HG02678 (cell line): ENCODE results near the gene ARPC1A.
"Not testable (repeated sequence)": the region's sequence is repeated elsewhere in the genome, so short reads cannot be mapped to it uniquely, and the experiment has no call there.

Experiments used
- ATAC-seq: cut with Tn5 transposase; IDR thresholded peaks from one replicate; pipeline ENCODE4 v1.9.1; 2021; ENCODE audit warnings: mild to moderate bottlenecking, moderate library complexity; ENCODE audit not compliant: unreplicated experiment

Gene ARPC1A

GRCh38 chr7:99386584-99387238 is 61.0 kb downstream of the ARPC1A start:
- ATAC-seq, result no peak

DNA sequence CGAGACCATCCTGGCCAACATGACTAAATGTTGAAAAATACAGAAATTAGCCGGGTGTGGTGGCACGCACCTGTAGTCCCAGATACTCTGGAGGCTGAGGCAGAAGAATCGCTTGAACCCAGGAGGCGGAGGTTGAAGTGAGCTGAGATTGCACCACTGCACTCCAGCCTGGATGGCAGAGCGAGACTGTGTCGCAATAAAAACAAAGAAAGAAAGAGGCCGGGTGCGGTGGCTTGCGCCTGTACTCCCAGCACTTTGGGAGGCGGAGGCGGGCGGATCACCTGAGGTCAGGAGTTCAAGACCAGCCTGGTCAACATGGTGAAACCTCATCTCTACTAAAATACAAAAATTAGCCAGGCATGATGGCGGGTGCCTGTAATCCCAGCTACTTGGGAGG is 61.5 kb downstream of the ARPC1A start:
- not testable (repeated sequence) for ATAC-seq

DNA sequence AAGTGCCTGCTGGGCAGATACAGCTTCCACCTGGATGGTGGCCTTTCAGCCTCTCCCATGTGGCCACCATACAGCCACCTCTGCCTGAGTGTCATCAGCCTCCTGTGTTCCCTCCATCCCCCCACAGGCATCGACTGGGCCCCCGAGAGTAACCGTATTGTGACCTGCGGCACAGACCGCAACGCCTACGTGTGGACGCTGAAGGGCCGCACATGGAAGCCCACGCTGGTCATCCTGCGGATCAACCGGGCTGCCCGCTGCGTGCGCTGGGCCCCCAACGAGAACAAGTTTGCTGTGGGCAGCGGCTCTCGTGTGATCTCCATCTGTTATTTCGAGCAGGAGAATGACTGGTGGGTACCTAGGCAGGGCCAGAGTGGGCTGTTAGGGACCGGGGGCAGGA is 62.2 kb downstream of the ARPC1A start:
- ATAC-seq, result no peak

DNA sequence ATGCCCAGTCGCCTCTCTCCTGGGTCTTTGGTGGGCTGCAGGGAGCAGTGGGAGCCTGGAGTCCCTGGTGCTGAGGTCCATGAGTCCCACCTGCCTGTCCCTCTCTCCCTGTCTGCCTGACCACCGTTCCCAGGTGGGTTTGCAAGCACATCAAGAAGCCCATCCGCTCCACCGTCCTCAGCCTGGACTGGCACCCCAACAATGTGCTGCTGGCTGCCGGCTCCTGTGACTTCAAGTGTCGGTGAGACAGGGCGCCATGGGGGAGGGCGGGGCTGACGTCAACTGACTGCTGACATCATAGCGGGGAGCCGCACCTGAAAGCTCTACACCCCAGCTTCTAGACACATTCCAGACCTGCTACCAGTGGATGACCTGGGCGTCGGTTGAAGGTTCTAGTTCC is 64.1 kb downstream of the ARPC1A start:
- ATAC-seq, result no peak

DNA sequence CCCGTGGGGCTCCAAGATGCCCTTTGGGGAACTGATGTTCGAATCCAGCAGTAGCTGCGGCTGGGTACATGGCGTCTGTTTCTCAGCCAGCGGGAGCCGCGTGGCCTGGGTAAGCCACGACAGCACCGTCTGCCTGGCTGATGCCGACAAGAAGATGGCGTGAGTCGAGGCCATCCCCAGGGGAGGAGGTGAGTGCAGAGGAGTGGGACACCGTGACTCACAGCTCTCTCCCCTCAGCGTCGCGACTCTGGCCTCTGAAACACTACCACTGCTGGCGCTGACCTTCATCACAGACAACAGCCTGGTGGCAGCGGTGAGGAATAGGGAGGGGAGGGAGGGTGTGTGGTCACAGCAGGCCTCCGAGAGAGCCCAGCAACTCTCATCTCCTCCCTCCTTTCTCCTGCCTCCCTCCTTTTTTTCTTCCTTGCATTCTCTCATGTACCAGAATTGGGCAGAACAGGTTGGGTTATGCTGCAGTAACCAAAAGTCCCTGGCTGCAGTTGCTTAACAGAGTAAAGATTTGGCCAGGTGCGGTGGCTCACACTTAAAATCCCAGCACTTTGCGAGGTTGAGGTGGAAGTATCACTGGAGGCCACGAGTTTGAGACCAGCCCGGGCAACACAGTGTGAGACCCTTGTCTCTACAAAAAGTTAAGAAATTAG is 65.4 kb downstream of the ARPC1A start:
- ATAC-seq, result no peak

DNA sequence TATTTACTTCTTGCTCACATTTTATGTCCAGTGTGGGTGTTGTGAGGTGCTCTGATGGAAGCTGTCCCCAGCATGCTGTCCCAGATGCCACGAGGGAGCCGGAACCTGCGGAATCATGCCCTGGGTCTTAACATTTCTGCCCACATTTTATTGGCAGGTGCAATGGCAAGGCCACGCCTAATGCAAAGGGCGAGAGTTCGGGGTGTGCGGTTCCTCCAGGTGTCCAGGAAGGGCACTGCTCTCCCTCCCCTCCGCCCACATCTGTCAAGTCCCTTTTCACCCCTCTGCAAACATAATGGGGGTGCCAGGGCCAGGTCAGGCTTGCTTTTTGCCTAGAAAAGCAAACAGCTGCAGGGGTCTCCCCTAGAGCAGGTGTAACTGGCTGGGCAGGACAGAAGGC is 66.3 kb downstream of the ARPC1A start:
- no peak for ATAC-seq

- peak; percentile 57 for ATAC-seq
Observed at GRCh38 chr7:99392659-99393354, 67.1 kb downstream of the ARPC1A start.

GRCh38 chr7:99393355-99394187 is 67.9 kb downstream of the ARPC1A start:
- no peak for ATAC-seq

- ATAC-seq, result no peak
Observed at GRCh38 chr7:99394188-99394502, 68.4 kb downstream of the ARPC1A start.

GRCh38 chr7:99395616-99396327 is 70.1 kb downstream of the ARPC1A start:
- ATAC-seq, result no peak

- ATAC-seq, result no peak
Observed at GRCh38 chr7:99396418-99397296, 71.0 kb downstream of the ARPC1A start.

- ATAC-seq, result no peak
Observed at GRCh38 chr7:99397297-99397983, 71.7 kb downstream of the ARPC1A start.

DNA sequence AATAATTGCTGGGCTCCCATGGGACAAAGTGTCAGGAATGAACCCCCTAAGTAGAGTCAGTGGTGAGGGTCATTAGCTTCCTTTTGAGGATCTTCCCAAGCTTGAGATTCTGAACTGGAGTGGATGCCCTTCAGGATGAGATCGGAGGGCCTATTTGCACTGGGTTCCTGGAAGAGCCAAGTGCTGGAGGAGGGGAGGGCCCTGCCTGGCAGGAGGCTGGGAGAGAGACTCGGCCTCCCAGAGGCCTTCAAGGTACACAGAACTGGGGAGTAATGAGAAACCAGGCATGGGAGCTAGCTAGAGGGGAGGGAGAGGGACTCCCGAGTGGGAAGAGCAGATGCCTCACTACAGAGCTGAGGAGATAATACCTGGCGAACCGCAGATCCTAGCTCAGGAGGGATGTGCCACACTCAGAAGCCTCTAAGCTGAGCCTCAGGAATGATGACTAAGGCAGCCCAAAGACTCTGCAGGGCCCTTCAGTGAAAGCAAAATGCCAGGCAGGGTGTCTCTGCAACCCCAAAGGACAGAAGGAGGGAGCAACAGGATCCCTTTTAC is 73.3 kb downstream of the ARPC1A start:
- ATAC-seq, result no peak

DNA sequence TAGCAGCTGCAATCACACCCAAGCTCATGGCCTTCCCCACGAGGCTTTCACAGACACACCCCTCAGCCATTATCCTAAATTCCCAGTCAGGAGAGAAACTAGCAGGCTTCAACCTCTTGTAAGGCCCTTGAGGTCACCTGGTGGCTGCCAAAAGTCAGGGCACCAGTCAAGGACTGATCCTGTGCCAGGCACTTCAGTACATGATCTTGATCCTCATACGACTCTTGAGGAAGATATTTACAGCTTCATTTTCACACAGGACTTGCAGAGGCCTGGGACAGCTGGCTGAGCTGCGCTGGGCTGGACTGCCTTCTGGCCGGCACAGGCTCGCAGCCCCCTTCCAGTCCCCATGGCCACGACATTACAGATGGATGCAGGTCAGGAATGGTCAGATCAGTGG is 73.9 kb downstream of the ARPC1A start:
- ATAC-seq, result no peak

DNA sequence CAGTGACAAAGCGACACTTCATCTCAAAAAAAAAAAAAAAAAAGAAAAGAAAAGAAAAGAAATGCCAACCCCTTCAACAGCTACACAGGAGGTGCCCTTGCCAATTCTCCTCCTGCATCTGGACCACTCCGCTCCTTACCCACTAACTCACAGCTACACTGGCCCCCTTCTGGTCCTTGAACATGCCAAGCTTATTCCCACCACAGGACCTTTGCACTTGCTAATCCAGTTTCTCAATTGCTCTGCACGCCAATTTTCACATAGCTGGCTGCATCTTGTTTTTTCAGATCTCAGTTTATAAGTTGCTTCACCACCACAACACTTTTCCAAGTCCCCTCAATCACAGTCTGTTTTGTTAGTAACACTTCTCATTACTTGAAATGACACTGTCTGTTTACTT is 77.2 kb downstream of the ARPC1A start:
- ATAC-seq, result no peak

- ATAC-seq, result no peak
Observed at GRCh38 chr7:99403764-99404163, 78.1 kb downstream of the ARPC1A start.

GRCh38 chr7:99404235-99404976 is 78.7 kb downstream of the ARPC1A start:
- no peak for ATAC-seq

DNA sequence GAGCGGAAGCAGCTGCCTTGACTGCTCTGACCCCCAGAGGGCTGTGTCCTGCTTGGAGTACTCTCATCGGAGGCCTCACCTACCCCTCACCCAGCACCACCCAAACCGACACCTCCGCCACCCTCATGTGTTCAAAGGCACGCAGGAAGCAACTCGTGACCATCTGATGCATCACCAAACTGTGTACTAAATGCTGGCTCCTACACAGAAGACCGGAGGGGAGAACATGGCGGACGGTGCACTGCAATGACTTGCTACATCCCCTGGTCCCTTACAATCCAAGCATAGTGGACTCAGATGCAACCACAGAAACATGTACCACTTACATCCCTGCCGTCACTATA is 79.3 kb downstream of the ARPC1A start:
- no peak for ATAC-seq
